Epidermal melanocyte (primary cell): ENCODE results near the gene ACTN4.

Experiments
- DNase-seq: peaks from one replicate; pipeline ENCODE4 v3.0.0; 2011; ENCODE audit warnings: low spot score; ENCODE audit not compliant: insufficient read length

The ACTN4 gene

DNA sequence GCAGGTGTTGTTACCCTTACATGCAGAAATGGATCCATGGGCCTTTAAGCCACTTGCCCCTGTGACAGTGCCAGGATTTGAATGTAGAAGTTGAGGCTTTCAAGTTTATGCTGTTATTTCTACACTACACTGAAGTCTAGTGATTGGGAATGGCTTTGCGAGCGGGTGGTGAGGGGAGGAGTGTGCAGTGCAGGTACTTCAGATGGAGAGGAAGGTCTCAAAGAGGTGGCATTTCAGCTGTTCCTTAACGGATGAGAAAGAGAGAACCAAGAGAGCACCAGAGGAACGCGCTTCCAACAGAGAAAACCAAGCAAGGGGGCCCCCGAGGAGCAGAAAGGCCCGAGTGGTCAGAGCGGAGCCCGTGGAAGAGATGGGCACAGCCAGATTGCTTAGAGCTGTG is 13.3 kb downstream of the ACTN4 start:
- DNase-seq: no peak

GRCh38 chr19:38661136-38661535 is 13.7 kb downstream of the ACTN4 start:
- DNase-seq: no peak

DNA sequence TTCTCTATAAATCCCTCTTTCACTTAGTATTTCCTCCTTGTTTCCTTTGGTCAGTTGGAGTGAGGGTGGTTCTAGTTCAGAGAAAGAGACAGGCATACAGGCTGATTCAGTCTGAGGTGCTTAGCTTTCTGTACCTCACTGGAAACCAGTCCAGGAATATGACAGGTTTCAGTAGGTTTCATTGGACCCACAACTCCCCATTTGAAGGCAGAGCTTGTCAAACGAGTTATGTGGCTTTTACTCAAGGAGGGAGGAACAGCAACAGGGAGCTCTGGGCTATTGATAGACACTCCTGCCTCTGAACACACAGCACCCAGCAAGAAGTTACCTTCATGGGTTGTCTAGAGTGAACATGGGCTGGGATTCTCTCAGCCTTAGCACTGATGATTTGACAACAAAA is 14.5 kb downstream of the ACTN4 start:
- DNase-seq: no peak

GRCh38 chr19:38662537-38663155 is 15.2 kb downstream of the ACTN4 start:
- no peak for DNase-seq

GRCh38 chr19:38663156-38663651 is 15.8 kb downstream of the ACTN4 start:
- DNase-seq: no peak

- no peak for DNase-seq
These were observed 16.6 kb downstream of the ACTN4 start for GRCh38 chr19:38663957-38664502.

GRCh38 chr19:38664503-38665211 is 17.2 kb downstream of the ACTN4 start:
- DNase-seq: no peak

DNA sequence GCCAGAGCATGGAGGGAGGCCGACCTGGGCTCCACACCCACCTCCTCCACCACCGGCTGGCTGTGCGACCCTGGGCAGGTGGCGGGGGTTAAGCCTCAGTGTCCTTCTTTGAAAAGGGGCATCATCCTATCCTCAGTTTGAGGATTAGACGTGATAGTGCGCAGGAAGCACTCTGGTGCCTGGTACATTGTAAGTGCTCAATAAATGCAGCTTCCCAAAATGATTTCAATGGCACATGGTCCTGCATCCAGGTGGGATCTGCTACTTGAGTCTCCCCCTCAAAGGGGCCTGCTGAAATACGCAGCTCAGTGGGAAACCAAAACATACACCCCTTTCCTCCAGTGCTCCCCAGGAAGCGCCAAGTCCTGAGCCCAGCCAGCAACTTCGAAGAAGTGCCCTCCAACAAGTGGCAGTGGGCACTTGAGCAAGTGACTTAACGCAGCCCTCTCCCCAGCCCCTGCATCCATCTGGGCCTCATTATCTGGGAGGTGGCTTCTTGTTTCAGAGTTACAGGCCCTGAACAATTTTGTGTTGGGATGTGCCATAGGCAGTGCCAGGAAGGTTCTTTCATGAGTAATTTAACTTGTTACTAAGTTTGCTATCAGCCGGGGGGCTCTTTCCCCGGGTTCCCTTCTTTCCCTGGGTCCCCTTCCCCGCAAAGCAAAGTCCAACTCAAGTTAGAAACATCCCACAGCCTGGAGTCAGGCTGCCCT is 17.9 kb downstream of the ACTN4 start:
- DNase-seq: no peak

GRCh38 chr19:38665950-38666662 is 18.7 kb downstream of the ACTN4 start:
- DNase-seq: no peak

DNA sequence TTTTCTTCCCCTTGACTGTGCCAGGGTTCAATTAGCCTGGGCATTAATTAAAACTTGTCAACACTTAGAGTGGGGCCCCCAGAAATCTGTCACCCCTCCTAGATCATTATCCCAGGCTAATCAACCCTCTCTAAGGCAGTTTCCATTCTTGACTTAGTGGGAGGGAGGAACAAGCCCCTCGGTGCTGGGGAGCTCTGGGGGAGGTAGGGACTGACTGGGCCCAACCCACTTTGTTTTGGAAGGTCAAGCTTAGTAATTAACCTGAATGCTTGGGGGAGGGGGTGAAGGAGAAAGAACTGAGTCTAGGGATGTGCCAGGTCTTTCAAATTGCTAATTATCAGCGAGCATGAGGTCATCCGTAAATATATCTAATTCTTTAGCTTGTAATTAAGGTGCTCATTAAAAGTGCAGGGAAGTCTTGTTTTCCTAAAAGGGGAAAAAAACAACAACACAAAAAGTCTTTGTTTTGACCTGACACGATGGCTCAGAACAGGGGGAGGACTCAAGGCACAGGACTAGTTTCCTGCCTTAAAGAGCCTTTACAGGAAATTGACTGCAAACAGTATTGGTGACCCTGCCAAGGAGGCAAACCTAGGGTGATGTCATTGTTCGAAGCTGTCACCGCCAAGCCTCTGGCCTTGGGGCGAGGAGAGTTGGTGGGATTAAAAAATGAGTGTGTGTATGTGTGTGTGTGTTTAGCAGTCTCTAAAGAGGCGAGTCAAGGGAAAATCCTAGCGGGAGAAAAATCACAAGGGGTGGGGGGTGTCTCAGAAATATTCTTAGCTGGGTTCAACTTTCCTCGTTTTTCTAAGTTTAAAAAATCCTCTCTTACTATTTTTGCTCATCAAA is 19.4 kb downstream of the ACTN4 start:
- DNase-seq: peak; percentile 38

DNA sequence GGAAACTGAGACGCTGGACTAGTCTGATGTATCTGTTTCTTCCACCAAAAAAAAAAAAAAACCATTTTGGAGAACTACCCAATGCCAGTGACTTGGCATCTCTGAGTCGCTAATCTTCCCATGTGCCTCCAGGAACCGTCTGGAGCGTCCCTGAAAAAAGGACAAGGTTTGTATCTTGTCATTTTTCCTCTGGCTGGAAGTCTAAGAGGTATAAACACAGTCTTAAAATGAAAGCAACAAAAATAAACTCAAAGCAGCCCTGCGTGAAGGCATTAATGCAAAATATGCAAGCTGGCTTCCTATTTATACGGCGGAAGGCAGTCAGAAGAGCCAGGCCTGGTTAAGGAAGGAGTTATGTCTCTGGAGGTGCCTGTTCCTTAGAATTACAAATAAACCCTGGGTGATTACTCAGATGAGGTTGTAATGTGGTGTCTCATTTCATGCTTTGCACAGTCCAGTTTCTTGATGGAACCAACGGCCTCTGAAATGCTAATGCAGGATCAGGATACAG is 20.3 kb downstream of the ACTN4 start:
- DNase-seq: no peak

- no peak for DNase-seq
These were observed 22.1 kb downstream of the ACTN4 start for GRCh38 chr19:38669552-38669951.

GRCh38 chr19:38670921-38671398 is 23.5 kb downstream of the ACTN4 start:
- DNase-seq: no peak

- DNase-seq: no peak
These were observed 24.2 kb downstream of the ACTN4 start for GRCh38 chr19:38671654-38672053.

DNA sequence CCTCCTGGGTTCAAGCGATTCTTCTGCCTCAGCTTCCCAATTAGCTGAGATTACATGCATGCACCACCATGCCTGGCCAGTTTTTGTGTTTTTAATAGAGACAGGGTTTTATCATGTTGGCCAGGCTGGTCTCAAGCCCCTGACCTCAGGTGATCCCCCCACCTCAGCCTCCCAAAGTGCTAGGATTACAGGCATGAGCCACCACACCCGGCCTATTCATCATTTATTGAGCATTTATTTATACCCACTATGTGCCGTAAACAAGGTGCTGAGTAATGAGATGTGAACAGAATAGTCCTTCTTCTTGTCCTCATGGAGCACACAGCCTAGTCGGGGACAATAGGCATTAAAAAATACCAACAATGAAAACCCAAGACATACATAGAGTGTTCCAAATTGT is 25.6 kb downstream of the ACTN4 start:
- no peak for DNase-seq

DNA sequence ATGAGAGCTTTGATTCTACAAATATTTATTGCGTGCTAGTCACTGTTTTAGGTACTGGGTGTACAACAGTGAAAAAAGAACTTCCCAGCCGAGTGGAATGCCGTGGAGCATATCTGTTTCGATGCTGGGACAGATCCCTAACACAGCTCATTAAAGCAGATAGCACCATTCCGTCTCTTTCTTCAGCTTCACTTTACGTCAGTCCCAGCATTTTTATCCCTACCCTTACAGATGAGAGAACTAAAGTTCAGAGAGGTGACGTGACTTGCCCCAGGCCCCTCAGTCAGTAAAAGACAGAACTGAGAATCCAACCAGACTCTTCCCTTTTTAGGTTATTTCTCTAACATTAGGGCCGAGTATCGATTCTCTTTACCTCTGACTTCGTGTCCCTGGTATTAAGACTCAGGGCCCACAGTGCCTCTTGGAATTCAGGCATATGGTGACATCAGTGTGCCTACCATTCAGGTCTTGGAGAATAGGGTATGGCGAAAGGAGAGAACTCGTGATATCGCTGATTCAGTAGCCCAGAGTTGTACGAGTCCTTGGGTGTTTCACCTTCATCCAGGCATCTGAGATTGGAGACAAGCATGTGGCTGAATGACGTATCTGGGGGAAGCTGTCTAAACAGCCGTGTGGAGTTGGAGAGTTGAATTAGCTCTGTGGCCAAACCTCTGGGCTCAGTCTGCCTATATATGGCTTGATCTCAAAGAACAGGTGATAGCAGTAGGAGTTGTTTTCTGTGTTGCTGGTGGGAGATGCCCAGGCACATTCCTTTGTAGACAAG is 27.1 kb downstream of the ACTN4 start:
- no peak for DNase-seq

DNA sequence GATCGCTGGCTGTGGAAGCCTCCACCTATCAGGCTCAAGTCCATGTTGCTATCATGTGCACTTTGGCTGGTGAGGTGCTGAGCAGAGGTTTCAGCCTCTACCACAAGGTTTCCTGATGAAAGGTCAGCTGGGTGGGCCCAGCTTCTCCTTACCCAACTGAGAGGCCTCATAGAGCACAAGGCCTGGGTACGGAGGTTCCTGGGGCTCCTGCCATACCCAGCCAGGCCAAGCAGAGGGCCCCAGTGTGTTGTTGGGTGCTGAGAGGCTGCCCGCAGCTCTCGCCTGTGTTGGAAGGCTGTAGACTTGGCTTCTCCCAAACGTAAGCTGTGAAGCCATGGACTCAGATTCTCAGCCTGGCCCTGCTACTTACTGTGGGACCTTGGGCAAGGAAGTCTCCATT is 28.2 kb downstream of the ACTN4 start:
- DNase-seq: no peak

GRCh38 chr19:38676023-38676877 is 28.8 kb downstream of the ACTN4 start:
- DNase-seq: peak; percentile 32
